Activated effector memory CD4-positive, alpha-beta T cell treated with Interleukin-2 at 50 U/mL for 16 hours (primary cell): ENCODE measurements around the gene CEBPA.
"Not testable (repeated sequence)": the region's sequence is repeated elsewhere in the genome, so short reads cannot be mapped to it uniquely, and the experiment has no call there.

Experiments used
- DNase-seq: peaks from one replicate; pipeline ENCODE4 v3.0.0-alpha.2; 2020

Gene CEBPA

DNA sequence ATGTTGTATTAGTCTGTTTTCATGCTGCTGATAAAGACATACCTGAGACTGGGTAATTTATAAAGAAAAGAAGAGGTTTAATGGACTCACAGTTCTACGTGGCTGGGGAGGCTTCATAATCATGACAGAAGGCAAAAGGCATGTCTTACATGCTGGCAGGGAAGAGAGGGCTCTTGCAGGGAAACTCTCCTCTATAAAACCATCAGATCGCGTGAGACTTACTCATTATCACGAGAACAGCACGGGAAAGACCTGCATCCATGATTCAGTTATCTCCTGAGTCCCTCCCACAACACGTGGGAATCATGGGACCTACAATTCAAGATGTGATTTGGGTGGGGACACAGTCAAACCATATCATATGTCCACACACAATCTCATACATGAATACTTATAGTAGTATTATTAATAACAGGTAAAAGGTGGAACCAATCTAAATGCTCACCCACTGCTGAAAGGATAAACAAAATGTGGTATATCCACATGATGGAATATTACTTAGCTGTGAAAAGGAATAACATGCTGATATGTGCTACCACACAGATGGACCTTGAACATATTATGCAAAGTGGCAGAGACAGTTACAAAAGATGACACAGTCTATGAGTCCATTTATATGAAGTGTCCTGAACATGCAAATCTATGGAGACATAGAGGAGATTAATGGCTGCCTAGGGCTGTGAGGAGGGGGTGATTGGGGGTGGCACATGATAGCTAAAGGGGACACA is 20.9 kb upstream of the CEBPA start:
- DNase-seq, result no peak

DNA sequence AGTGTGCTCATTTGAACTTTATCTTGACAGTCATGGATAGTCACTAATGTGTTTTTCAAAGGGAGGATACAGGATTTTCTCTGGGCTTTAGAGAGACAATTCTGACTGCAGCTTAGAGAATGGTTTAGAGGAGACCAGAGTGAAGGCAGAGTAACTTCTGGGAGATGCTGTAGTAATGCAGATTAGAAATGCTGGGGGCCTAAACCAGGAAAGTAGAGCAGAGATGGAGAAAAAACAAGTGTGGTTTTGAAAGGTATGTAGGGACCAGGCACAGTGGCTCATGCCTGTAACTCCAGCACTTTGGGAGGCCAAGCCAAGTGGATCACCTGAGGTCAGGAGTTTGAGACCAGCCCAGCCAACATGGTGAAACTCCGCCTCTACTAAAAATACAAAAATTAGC is 18.3 kb upstream of the CEBPA start:
- DNase-seq, result no peak

DNA sequence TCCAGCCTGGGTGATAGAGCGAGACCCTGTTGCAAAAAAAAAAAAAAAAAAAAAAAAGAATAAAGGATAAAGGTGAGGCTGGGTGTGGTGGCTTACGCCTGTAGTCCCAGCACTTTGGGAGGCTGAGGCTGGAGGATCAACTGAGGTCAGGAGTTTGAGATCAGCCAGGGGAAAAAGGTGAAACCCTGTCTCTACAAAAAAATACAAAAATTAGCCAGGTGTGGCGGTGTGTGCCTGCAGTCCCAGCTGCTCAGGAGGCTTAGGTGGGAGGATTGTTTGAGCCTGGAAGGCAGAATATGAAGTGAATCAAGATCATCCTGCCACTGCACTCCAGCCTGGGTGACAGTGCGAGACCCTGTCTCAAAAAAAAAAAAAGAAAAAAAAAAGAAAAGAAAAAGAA is 15.7 kb upstream of the CEBPA start:
- DNase-seq, result not testable (repeated sequence)

DNA sequence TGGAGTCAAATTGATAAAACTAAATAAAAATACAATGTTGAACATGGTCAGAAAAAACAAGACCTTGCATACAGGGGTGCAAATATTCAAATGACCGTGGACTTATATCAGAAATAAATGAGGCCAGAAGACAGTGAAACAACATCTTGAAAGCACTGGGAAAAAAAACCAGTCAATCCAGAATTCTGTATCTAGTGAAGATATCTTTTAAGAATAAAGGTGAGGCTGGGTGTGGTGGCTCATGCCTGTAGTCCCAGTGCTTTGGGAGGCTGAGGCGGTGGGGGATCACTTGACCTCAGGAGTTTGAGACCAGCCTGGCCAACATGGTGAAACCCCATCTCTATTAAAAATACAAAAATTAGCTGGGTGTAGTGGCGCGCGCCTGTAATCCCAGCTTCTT is 15.2 kb upstream of the CEBPA start:
- no peak for DNase-seq

- DNase-seq, result no peak
Measured at GRCh38 chr19:33316541-33317264, 14.4 kb upstream of the CEBPA start.

- DNase-seq, result not testable (repeated sequence)
Measured at GRCh38 chr19:33312808-33313207, 10.5 kb upstream of the CEBPA start.

GRCh38 chr19:33312065-33312464 is 9.7 kb upstream of the CEBPA start:
- DNase-seq, result no peak

DNA sequence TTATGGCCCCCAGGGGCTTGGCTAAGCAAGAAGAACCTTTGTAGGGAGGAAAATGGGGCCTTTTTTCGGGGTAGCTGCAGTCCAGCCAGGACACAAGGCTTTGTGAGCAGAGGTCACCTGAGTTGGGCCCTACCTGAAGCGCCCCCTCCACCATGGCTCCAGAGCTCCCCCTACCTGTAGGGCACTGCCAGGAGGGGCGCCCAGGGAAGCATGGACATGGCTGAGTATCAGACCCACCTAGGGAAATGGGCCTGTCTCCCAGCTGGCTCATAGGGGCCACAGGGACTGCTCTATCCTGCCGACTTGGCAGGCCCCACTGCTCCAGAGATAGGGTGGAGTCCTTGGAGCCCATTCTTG is 9.0 kb upstream of the CEBPA start:
- no peak for DNase-seq

- DNase-seq, result no peak
Measured at GRCh38 chr19:33310606-33311325, 8.4 kb upstream of the CEBPA start.

DNA sequence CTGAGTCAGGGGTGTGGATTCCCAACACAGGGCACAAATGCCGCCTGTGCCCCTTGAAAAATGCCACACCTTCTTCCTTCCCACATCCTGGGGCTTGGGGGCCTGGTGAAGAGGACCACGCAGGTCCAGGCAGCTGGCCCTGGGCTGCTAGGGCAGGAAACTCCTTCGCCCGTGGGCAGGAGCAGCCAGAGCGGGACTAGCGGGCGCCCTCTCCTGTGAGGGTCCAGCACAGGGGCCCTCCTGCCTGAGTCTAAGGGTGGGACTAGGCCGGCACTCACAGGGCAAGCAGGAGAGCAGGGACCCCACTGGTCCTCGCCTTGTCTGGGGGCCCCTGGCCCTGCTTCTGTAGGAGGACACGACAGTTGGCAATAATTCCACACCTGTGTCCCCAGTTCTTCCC is 7.5 kb upstream of the CEBPA start:
- no peak for DNase-seq

DNA sequence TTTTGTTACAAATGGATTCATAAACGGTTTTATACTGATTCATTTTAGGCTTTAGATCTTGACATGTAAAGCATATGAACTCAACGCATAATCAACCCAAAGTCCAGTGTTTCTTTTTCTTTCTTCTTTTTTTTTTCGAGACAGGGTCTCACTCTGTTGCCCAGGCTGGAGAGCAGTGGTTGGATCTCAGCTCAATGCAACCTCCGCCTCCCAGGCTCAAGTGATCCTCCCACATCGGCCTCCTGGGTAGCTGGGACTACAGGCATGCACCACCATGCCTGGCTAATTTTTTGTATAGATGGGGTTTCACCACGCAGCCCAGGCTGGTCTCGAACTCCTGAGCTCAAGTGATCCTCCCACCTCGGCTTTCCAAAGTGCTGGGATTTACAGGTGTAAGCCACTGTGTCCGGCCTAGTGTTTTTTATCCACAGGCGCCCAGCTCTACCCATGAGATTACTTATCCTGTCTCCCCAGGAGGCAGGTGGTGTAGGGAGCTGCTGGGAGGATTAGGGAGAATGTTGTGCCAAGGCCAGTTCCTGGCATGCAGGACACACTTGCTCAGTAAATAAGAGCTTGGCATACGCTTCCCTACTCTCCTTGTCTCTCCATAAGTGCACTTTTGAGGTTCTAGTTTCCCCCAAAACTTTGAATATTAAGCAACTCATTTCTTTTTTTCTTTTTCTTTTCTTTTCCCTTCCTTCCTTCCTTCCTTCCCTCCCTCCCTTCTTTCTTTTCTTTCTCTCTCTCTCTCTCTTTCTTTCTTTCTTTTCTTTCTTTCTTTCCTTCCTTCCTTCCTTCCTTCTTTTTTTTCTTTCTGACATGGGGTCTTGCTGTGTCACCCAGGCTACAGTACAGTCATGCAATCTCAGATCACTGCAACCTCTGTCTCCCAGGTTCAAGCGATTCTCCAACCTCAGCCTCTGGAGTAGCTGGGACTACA is 4.8 kb upstream of the CEBPA start:
- no peak for DNase-seq

DNA sequence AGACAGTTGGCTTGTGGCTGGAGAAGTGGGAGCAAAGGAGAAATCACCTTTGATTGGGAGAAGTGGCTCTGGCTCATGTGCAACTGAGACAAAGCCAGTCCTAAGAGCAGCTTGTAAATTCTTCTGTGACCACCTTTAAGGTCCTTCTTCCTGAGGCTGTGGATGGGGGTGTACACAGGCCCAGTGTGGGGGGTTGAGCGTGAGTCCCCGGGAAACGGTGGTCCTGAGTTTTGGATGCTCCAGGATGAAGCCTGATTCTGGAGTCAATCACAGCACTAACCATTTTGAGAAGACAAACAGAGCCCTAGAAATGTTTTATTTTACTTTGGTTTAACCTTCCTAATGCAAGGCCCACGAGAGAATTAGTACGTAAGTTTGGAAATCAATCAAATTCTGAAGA is 3.9 kb upstream of the CEBPA start:
- DNase-seq, result no peak

DNA sequence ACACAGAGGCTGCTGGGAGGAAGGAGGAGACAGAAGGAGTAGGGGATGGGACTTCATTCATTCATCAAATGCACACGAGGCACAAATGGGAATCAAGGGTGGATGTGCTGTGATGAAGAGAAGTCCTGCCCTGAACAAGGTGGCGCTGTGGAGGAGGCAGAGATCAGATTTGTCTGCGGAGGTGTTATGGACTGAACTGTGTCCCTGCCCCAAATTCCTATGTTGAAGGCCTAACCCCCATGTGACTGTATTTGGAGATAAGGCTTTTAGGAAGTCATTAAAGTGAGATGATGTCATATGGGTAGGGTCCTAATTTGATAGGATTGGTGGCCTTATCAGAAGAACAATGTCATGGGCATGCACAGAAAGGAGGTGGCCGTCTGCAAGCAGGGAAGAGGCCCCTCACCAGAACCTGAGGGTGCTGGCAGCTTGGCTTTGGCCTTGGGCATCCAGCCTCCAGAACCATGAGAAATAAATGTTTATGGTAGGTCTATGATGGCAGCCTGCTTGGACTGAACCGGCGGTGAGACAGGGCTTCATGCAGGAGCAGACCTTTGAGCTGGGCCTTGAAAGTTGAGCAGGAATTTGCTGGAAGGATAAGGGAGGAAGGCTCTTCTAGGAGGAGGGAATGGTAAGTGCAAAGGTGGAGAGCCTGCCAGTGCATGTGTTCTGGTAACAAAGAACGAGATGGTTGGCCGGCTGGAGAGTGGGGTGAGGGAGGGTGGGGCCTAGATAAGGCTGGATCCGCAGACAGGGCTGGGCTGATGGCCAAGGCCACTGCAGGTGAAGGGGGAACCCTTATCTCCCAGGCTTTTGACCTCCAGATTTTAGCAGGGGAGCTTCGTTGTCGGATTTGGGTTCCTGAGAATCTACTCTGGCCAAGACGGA is 2.7 kb upstream of the CEBPA start:
- no peak for DNase-seq

DNA sequence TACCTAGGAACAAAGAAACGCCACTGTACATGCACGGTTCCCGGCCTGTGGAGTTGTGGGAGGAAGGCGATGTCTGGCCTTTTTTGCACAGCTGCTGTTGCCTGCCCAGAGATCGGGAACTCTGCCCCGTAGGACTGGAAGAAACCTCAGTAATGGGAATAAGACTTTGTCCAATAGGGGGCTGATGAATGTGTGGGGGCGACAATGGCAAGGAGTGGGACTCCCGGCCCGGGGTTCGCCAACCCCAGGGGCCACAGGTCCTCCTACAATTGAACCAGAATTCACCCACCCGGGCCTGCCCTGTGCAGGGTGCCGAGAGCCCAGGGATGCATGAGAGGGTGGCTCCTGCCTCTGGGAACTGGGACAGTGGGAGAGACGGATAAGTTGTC is 2.0 kb upstream of the CEBPA start:
- DNase-seq, result no peak

DNA sequence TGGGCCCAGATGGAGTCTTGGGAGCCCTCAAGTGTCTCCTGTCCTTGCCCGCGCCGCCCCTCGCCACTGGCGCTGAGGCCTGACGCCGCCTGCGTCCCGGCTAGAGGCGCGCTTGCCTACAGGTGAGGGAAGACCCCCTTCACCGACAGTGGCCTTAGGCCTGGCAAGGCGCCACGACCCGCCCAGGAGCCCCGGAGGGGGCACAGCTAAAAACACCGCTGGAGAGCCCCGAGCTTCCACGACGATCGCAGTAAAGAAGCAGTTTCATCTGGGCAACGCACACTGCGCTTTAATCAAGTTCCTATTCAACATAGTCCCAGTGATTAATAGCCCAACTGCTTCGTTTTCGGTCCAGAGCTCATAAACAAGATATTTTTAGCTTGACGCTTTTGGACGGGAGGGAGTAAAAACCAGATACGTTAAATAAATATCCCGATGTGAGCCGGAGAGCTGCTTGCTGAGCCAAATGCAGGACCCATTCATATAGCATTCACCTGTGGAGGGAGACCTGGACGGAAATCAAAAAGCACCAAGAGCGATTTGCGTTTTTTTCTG is 1.5 kb upstream of the CEBPA start:
- no peak for DNase-seq

GRCh38 chr19:33302974-33303790 is 848 bp upstream of the CEBPA start:
- DNase-seq, result no peak

- no peak for DNase-seq
Measured at GRCh38 chr19:33301900-33302174, 497 bp downstream of the CEBPA start.

DNA sequence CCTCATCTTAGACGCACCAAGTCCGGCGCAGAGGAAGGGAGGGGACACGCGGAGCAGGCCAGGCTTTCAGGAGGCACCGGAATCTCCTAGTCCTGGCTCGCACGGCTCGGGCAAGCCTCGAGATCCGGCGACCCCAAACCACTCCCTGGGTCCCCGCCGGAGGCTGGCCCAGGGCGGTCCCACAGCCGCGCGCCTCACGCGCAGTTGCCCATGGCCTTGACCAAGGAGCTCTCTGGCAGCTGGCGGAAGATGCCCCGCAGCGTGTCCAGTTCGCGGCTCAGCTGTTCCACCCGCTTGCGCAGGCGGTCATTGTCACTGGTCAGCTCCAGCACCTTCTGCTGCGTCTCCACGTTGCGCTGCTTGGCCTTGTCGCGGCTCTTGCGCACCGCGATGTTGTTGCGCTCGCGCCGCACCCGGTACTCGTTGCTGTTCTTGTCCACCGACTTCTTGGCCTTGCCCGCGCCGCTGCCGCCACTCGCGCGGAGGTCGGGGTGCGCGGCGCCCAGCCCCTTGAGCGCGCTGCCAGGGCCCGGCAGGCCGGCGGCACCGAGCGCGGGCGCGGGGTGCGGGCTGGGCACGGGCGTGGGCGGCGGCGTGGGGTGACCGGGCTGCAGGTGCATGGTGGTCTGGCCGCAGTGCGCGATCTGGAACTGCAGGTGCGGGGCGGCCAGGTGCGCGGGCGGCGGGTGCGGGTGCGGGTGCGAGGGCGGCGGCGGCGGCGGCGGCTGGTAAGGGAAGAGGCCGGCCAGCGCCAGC is 1.0 kb downstream of the CEBPA start:
- no peak for DNase-seq

GRCh38 chr19:33300894-33301143 is 1.5 kb downstream of the CEBPA start:
- no peak for DNase-seq
